Thymus (tissue), 11 donors: Measurements from ENCODE around the gene NOX4. TPM values are rescaled to one million over a fixed set of nuclear protein-coding genes. Genes with fewer than 3 reads are reported as not detected.
"Not testable (repeated sequence)": the region's sequence is repeated elsewhere in the genome, so short reads cannot be mapped to it uniquely, and the experiment has no call there.

Source experiments
- DNase-seq, 9 donors: peaks; one replicate each; pipeline ENCODE4 v3.0.0-alpha.2; 2013; ENCODE audit warnings: low spot score in 9 of 9, low read depth in 6 of 9, missing footprints in 1 of 9
- H3K27ac ChIP-seq, 2 donors: one replicate each; pipeline ENCODE4 v1.5.1; 2013; ENCODE audit warnings: control low read depth in 1 of 2, low read depth in 1 of 2, low read length in 1 of 2, mild to moderate bottlenecking in 1 of 2, moderate library complexity in 1 of 2
- H3K27me3 ChIP-seq, 2 donors: one replicate each; pipeline ENCODE4 v1.5.1; 2013; ENCODE audit warnings: low read length in 1 of 2; ENCODE audit not compliant: control insufficient read depth in 2 of 2, insufficient read depth in 1 of 2
- H3K36me3 ChIP-seq, 2 donors: one replicate each; pipeline ENCODE4 v1.5.1; 2013; ENCODE audit warnings: low read length in 1 of 2, mild to moderate bottlenecking in 1 of 2, moderate library complexity in 1 of 2; ENCODE audit not compliant: control insufficient read depth in 2 of 2, insufficient read depth in 2 of 2
- H3K4me1 ChIP-seq, 2 donors: one replicate each; pipeline ENCODE4 v1.5.1; 2013; ENCODE audit warnings: low read length in 2 of 2; ENCODE audit not compliant: control insufficient read depth in 2 of 2, insufficient read depth in 2 of 2
- H3K4me3 ChIP-seq, 2 donors: one replicate each; pipeline ENCODE4 v1.5.1; 2013; ENCODE audit warnings: low read length in 2 of 2, control low read depth in 1 of 2, mild to moderate bottlenecking in 1 of 2
- H3K9me3 ChIP-seq, 2 donors: one replicate each; pipeline ENCODE4 v1.5.1; 2013; ENCODE audit warnings: low read length in 1 of 2, mild to moderate bottlenecking in 1 of 2; ENCODE audit not compliant: control insufficient read depth in 2 of 2, insufficient read depth in 1 of 2
- WGBS: extraction: QIAGEN DNeasy Blood & Tissue Kit; methylation state at CpG from one replicate; pipeline ENCODE4 v1.1.7; 2013; 5-methylcytosine and 5-hydroxymethylcytosine counted together
- polyA plus RNA-seq: library from polyadenylated mRNA; stranded (reverse); fragments of 200-250 nt; gene quantifications from one replicate; pipeline ENCODE4 v1.2.3, GENCODE V29; 2013
- total RNA-seq: library from RNA; stranded (reverse); fragments of 120-200 nt; gene quantifications from one replicate; pipeline ENCODE4 v1.2.4, GENCODE V29; 2013
- donor health status: healthy.

Gene NOX4
- total and polyA plus RNA-seq, 2 donors = 0.80 to 6.8 TPM

- DNase-seq = no peak
- no peaks in the 10 kb centered on the region for H3K4me1 ChIP-seq
- no peak overlapping the region for H3K4me3 ChIP-seq
- H3K27me3 ChIP-seq = no peaks in the 10 kb centered on the region
- no peak overlapping the region for H3K27ac ChIP-seq
- no peaks in the 10 kb centered on the region for H3K9me3 ChIP-seq
- WGBS = 82% methylated on average over 5 of the region's 5 CpGs
- no peaks in the 10 kb centered on the region for H3K36me3 ChIP-seq
These were observed 47.5 kb downstream of the NOX4 start for GRCh38 chr11:89443361-89444322.

GRCh38 chr11:89442801-89443200 is 48.4 kb downstream of the NOX4 start:
- Histone ChIP-seq H3K27me3 (no peaks in the 10 kb centered on the region), H3K36me3 (no peaks in the 10 kb centered on the region), H3K4me3 (no peak overlapping the region), H3K27ac (no peak overlapping the region), H3K4me1 (no peaks in the 10 kb centered on the region), H3K9me3 (no peaks in the 10 kb centered on the region)
- DNase-seq = no peak
- WGBS = 61% methylated on average over 2 of the region's 2 CpGs

- no peaks in the 10 kb centered on the region for H3K4me1 ChIP-seq
- no peaks in the 10 kb centered on the region for H3K36me3 ChIP-seq
- 75% methylated on average over 1 of the region's 1 CpG for WGBS
- no peak for DNase-seq
- no peak overlapping the region for H3K4me3 ChIP-seq
- H3K27me3 ChIP-seq = no peaks in the 10 kb centered on the region
- H3K9me3 ChIP-seq = no peaks in the 10 kb centered on the region
- no peak overlapping the region for H3K27ac ChIP-seq
These were observed 49.6 kb downstream of the NOX4 start for GRCh38 chr11:89441606-89442005.

GRCh38 chr11:89437317-89437716 is 53.9 kb downstream of the NOX4 start:
- no peak overlapping the region for H3K4me3 ChIP-seq
- no peaks in the 10 kb centered on the region for H3K4me1 ChIP-seq
- H3K36me3 ChIP-seq = no peaks in the 10 kb centered on the region
- H3K27ac ChIP-seq = no peak overlapping the region
- 98% methylated on average over 1 of the region's 1 CpG for WGBS
- DNase-seq = no peak
- no peaks in the 10 kb centered on the region for H3K27me3 ChIP-seq
- H3K9me3 ChIP-seq = no peaks in the 10 kb centered on the region

DNA sequence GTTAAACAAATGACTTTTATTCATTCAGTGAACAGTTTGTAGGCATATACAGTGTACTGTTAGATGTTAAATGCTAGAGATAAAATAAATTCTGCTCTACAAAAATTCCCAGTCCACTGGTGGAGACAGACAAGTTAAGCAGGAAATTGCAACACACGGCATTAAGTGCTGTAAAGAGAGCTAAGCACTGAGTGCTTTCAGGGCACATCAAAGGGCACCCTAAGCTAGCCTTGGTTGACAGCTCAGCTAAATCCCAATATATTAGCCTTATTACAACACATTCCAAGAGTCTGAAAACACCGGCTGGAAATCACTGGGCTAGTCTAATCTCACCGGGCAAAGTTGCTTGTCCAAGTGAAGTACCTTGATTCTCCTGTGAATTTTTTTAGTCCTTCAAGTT is 55.1 kb downstream of the NOX4 start:
- DNase-seq = no peak
- 31% methylated on average over 3 of the region's 3 CpGs for WGBS
- Histone ChIP-seq H3K36me3 (no peaks in the 10 kb centered on the region), H3K9me3 (no peaks in the 10 kb centered on the region), H3K4me1 (no peaks in the 10 kb centered on the region), H3K27me3 (no peaks in the 10 kb centered on the region), H3K27ac (no peak overlapping the region), H3K4me3 (no peak overlapping the region)

GRCh38 chr11:89433278-89433677 is 57.9 kb downstream of the NOX4 start:
- Histone ChIP-seq H3K9me3 (no peaks in the 10 kb centered on the region), H3K4me3 (no peak overlapping the region), H3K27ac (no peak overlapping the region), H3K4me1 (no peaks in the 10 kb centered on the region), H3K27me3 (no peaks in the 10 kb centered on the region), H3K36me3 (no peaks in the 10 kb centered on the region)
- DNase-seq = no peak
- WGBS = 86% methylated on average over 1 of the region's 1 CpG

GRCh38 chr11:89432182-89432581 is 59.0 kb downstream of the NOX4 start:
- not testable (repeated sequence) for H3K27me3 ChIP-seq
- 93% methylated on average over 3 of the region's 3 CpGs for WGBS

GRCh38 chr11:89426501-89426900 is 64.7 kb downstream of the NOX4 start:
- H3K27me3 ChIP-seq, H3K9me3 ChIP-seq, H3K27ac ChIP-seq, H3K36me3 ChIP-seq, H3K4me3 ChIP-seq, DNase-seq, H3K4me1 ChIP-seq: not testable (repeated sequence)
- 90% methylated on average over 7 of the region's 7 CpGs for WGBS

More at GRCh38 chr11:89432182-89432581, 59.0 kb downstream of the NOX4 start:
- H3K9me3 ChIP-seq, H3K4me1 ChIP-seq, DNase-seq, H3K4me3 ChIP-seq, H3K36me3 ChIP-seq, H3K27ac ChIP-seq: not testable (repeated sequence)

- H3K9me3 ChIP-seq = no peaks in the 10 kb centered on the region
- no peak for DNase-seq
- no peak overlapping the region for H3K27ac ChIP-seq
- no peaks in the 10 kb centered on the region for H3K4me1 ChIP-seq
- no peaks in the 10 kb centered on the region for H3K27me3 ChIP-seq
- no peak overlapping the region for H3K4me3 ChIP-seq
- whole genome bisulfite sequencing = 56% methylated on average over 2 of the region's 2 CpGs
- no peaks in the 10 kb centered on the region for H3K36me3 ChIP-seq
These were observed 69.5 kb downstream of the NOX4 start for GRCh38 chr11:89421718-89422117.
